ENCODE results near the gene DDI2. TPM values are rescaled to one million over a fixed set of nuclear protein-coding genes. Genes with fewer than 3 reads are reported as not detected.

DDI2 gene
- total RNA-seq, 2 donors from 2014 or later: 30.6 to 34.3 TPM

DNA sequence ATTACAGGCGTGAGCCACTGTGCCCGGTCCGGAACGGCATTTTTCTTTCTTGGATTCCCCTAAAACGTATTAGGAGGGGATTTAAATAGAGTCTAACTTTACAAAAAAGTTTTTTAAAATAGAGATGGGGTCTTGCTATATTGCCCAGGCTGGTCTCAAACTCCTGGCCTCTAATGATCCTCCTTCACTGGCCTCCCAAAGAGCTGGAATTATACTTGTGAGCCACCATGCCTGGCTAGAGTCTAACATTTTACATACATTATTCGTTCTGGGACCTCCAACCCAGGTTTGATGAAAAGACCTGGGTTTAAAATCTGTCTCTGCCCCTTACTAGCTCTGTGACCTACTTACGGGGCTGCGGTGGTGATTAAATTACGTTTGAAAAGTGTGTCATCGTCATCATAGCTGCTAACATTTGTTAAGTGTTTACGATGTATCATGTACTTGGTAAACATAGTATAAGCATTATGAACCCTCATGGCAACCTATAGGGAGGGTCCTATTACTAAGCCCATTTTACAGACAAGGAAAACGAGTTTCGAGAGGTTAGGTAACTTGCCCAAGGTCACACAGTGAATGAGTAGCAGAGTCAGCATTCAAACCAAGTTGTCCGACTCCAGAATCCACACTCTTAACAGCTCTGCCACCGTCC, 91.4 kb downstream of the DDI2 start:
- Mint-ChIP-seq H3K27ac (no peak overlapping the region), H3K4me3 (no peak overlapping the region), H3K36me3 (ENCODE audit: insufficient read depth in 2 of 2) (peaks cover 0 to 1% of the 10 kb centered on the region in 2 donors), H3K4me1 (ENCODE audit: low read depth) (peaks cover under 1% of the 10 kb centered on the region), H3K27me3 (ENCODE audit: low read depth) (no peaks in the 10 kb centered on the region), H3K9me3 (no peaks in the 10 kb centered on the region)
- DNase-seq: no peak
- ATAC-seq (replicated peaks in 1 of 2): no peak

DNA sequence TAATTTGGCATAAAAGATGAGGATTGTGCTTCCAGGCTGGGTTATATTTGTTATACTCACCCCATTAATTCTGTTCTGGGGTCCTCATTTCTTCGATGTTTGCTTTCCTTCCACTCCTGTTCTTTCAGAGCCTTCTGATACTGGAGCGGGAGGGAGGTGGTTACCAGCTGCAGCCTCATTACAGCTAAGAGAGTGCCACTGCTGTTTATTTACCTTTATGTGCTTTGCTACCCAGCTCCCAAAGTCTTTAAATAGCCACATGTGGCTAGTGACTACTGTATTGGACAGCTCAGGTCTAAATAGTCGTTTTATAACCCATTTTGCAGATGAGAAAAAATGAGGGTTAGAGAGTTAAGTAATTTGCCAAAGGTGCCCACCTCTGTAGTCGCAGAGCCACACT, 92.0 kb downstream of the DDI2 start:
- DNase-seq (no peak), ATAC-seq (replicated peaks in 1 of 2) (no peak)
- Mint-ChIP-seq H3K4me1 (ENCODE audit: low read depth) (no peaks in the 10 kb centered on the region), H3K36me3 (ENCODE audit: insufficient read depth in 2 of 2) (peaks cover 0 to 1% of the 10 kb centered on the region in 2 donors), H3K4me3 (no peak overlapping the region), H3K9me3 (no peaks in the 10 kb centered on the region), H3K27ac (no peak overlapping the region), H3K27me3 (ENCODE audit: low read depth) (no peaks in the 10 kb centered on the region)

DNA sequence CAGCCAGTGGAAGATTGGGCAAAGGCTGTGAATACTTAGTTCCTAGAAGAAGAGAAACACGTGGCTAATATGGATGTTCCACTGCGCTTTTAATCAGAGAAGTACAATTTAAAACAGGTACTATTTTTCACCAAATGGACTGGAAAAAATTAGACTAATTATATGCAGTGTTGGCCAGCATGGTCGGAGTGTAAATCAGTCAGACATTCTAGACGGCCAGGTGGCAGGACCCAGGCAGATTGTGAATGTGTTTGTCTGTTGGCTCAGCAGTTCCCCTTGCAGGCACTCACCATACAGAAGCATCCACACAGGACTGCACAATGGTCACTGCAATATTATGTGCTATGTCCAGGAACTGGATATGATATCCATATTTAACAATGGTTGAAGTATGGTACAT, 94.9 kb downstream of the DDI2 start:
- no peak for ATAC-seq (replicated peaks in 1 of 2)
- Mint-ChIP-seq H3K4me3 (no peak overlapping the region), H3K4me1 (ENCODE audit: low read depth) (no peaks in the 10 kb centered on the region), H3K27me3 (ENCODE audit: low read depth) (no peaks in the 10 kb centered on the region), H3K36me3 (ENCODE audit: insufficient read depth in 2 of 2) (peaks cover 0 to 4% of the 10 kb centered on the region in 2 donors), H3K9me3 (no peaks in the 10 kb centered on the region), H3K27ac (no peak overlapping the region)
- DNase-seq: no peak

DNA sequence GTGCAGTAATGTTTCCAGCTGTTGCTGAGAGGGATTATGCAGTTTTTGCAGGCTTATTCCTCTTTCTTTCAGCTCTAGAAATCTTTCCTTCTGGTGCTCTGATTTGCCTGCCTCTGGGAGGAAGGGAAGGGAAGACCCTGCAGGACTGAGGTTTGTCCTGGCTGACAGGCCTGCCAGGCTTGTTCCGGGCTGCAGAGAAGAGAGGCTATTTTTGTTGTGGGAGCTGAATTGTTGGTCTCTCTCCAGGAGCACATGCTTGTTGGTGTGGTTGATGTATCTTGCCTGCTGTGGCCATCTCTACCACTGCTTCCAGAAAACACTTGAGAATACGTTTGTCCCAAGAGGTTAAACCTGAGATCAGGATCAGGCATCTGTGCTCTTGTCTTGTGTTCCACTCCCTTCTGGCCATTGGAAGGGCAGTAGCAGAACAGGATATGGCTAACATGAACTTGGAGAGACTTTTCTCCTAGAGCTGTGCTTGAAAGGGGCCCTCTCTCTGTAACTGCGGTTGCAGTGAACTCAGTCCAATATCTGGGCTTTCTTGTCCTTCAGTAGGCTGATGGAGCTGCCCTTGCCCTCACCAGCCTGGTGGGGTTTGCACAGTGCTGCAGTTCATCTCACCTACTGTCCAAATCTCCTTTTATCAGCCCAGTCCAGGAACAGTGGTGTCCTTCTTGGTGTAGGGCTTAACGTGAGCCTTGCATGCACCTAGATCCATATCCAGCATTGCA, 97.3 kb downstream of the DDI2 start:
- Mint-ChIP-seq H3K4me3 (no peak overlapping the region), H3K4me1 (ENCODE audit: low read depth) (no peaks in the 10 kb centered on the region), H3K9me3 (no peaks in the 10 kb centered on the region), H3K36me3 (ENCODE audit: insufficient read depth in 2 of 2) (peaks cover 3 to 6% of the 10 kb centered on the region in 2 donors), H3K27ac (no peak overlapping the region), H3K27me3 (ENCODE audit: low read depth) (no peaks in the 10 kb centered on the region)
- no peak for DNase-seq
- ATAC-seq (replicated peaks in 1 of 2): no peak

DNA sequence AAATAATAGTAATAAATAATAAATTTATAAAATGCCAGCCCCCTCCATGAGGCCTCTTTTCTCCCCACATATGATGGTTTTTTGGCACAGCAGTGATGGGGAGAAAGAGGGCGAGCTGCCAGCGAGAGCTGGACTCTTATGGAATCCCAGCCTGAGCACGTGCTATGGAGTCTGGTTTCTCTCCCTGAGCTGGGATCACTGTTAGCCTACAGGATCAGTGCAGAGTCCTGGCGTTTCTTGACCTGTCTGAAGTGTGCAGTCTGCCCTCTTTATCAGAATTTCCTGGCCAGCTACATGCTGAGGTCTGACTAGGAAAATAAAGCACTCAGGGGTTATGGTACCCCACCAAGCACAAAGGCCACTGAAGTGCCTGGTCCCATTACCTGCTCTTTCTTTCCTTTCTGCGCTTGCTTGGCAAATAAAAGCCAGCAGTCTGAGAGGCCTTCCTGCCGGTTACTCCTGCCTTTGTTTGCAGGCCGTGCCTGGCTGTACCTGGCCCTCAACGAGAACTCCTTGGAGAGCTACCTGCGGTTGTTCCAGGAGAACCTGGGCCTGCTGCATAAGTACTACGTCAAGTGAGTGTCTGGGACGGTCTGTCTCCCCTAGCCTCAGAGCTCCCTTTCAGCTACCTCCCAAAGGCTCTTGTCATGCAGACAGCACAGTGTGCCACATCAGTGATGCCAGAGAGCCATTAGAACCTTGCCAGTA, 100.3 kb downstream of the DDI2 start:
- DNase-seq (no peak), ATAC-seq (replicated peaks in 1 of 2) (no peak)
- H3K4me3 Mint-ChIP-seq: no peak overlapping the region
- H3K27me3 Mint-ChIP-seq (ENCODE audit: low read depth): no peaks in the 10 kb centered on the region
- H3K27ac Mint-ChIP-seq: no peak overlapping the region
- H3K36me3 Mint-ChIP-seq (ENCODE audit: insufficient read depth in 2 of 2): peaks cover 3 to 10% of the 10 kb centered on the region in 2 donors
- no peaks in the 10 kb centered on the region for H3K9me3 Mint-ChIP-seq
- H3K4me1 Mint-ChIP-seq (ENCODE audit: low read depth): no peaks in the 10 kb centered on the region

DNA sequence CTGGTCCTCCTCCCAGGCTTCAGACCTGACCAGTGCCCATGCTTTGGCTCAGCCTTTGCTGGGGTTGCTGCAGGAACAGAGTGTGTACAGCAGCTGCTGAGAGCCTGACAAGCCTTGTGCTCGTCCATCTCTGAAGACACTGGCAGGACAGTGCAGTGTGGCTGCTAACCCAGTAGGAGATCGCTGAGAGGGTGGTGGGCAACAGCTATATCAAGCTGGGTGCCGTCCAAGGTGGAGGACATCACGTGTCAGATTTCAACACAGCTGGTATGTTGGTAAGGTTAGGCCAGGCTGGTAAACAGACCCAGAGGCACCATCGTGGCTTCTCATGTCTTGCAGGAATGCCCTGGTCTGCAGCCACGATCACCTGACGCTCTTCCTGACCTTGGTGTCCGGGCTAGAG, 100.9 kb downstream of the DDI2 start:
- ATAC-seq (replicated peaks in 1 of 2) (no peak), DNase-seq (no peak)
- Mint-ChIP-seq H3K36me3 (ENCODE audit: insufficient read depth in 2 of 2) (peaks cover 3 to 10% of the 10 kb centered on the region in 2 donors), H3K9me3 (no peaks in the 10 kb centered on the region), H3K27ac (no peak overlapping the region), H3K4me1 (ENCODE audit: low read depth) (no peaks in the 10 kb centered on the region), H3K27me3 (ENCODE audit: low read depth) (no peaks in the 10 kb centered on the region), H3K4me3 (no peak overlapping the region)

Other genes starting within 250 kb of the DDI2 start
- gene EFHD2, start 207.6 kb upstream of the DDI2 start, total RNA-seq: 10 to 100 TPM; 30.3 to 45.7 TPM
- 1 to 10 TPM in 1 of 2 donors, not detected in 1; 1.1 TPM for gene CTRC, start 179.0 kb upstream of the DDI2 start, total RNA-seq
- not detected for gene CELA2A, start 160.7 kb upstream of the DDI2 start, total RNA-seq
- gene CELA2B, start 141.4 kb upstream of the DDI2 start, total RNA-seq: not detected
- gene CASP9, start 93.2 kb upstream of the DDI2 start, total RNA-seq: 10 to 100 TPM; 13.4 to 16.3 TPM
- 10 to 100 TPM; 14.3 to 17.5 TPM for gene DNAJC16, start 90.6 kb upstream of the DDI2 start, total RNA-seq
- gene AGMAT, start 32.4 kb upstream of the DDI2 start, total RNA-seq: 1 to 10 TPM; 7.8 to 8.5 TPM
- gene PLEKHM2, start 66.9 kb downstream of the DDI2 start, total RNA-seq: 10 to 100 TPM; 79.7 to 82.7 TPM
- gene SLC25A34, start 118.8 kb downstream of the DDI2 start, total RNA-seq: 1 to 10 TPM; 2.5 to 3.0 TPM
- under 1 TPM in 1 of 2 donors, not detected in 1; 0.49 TPM for gene TMEM82, start 125.0 kb downstream of the DDI2 start, total RNA-seq
- gene FBLIM1, start 141.3 kb downstream of the DDI2 start, total RNA-seq: not detected
- 1 to 10 TPM; 2.2 to 2.9 TPM for gene UQCRHL, start 190.2 kb downstream of the DDI2 start, total RNA-seq
- 10 to 100 TPM; 53.5 to 56.9 TPM for gene SPEN, start 230.2 kb downstream of the DDI2 start, total RNA-seq

Measured in activated T-cell treated with anti-CD3 and anti-CD28 coated beads, Interleukin-2, amount 50 U/mL, for 72 hours (primary cell).